ELR (cell line): ENCODE measurements around the gene OVCA2.
A peak's percentile ranks its signal among the peaks of the same experiment; 100 is the strongest.

ENCODE experiments used
- DNase-seq: peaks from one replicate; pipeline ENCODE4 v3.0.0-alpha.2; 2015; ENCODE audit warnings: low read depth

The OVCA2 gene

DNA sequence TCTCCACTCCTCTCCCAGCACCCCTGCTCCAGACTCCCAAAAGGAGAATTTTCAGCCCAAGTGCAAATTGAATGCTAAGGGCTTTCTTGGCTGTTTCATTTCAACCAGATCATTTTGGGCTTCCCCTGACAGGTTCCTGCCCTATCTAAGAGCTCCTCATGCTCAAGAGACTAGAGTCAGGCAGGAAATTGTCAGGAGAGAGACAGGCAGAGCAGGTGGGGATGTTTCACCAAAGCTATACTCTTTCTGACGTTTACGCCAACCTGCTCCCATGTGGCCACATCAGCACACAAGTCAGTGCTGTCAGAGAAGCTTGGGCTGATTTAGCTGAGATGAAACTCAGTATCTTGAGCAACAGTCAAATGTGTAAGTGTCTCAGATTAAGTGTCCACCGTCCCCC lies 44.5 kb downstream of the OVCA2 start:
- no peak for DNase-seq

DNA sequence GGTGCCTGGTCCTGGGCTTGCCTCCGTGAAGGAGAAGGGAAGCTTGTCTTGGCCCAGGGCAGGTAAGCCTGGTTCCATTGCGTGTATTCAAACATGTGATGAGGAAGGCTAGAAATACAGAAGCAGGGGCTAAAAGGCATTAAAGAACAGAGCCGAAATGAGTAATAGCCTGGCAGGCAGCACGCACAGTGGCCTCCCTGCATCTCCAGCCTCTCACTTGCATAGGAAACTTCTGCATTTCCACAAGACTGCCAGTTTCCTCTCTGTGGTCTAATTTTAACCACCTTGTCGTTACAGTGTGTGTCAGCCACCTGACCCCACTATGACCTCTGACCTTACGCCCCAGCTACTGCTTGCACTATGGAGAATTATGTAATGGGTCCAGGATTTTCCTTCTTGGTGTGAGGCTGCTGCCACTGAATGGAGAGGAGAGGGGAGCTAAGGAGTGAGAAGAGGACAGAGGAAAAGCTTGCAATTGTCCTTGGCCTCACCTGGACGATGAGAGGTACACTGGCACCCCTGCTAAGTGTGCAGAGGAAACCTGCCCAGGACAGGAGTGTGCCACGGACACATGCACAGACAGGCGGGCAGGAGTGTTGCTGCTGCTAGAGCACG lies 45.9 kb downstream of the OVCA2 start:
- DNase-seq = peak; percentile 36

GRCh38 chr17:2089021-2089422 lies 47.2 kb downstream of the OVCA2 start:
- peak; percentile 51 for DNase-seq

- DNase-seq = no peak
Observed at GRCh38 chr17:2090210-2090641, 48.4 kb downstream of the OVCA2 start.

DNA sequence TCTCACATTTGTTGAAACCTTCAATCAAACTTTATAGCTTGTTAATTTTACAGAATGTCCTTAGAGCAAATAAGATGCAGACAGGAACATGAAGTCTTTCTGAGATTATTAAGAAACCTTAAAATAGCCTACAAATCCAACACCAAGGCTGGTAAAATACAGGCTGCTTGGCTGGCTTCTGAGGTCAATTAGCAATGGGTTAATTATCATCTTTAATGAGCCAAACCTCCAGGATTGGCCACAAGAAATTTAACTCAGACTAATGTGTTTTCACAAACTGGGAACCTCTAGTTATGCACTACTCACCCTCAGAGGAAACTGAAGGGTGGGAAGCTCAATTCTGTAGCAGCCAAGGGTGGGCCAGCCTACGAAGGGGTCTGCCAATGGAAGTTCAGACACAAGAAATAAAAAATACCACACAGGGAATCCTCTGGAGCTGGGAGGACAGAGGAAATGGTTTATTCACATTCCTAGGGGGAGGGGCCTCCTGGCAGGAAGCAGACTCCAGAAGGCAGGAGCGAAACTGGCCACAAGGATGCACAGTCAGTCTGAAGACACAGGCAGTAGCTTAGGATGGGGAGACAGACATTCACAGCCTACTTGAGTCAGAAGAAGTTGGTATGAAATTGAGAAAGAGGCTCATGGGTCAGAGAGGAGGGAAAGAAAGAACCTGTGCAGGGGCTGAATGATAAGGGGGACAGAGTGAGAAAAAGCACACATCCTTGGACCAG lies 49.1 kb downstream of the OVCA2 start:
- peak; percentile 97 for DNase-seq

- no peak for DNase-seq
Observed at GRCh38 chr17:2092253-2092652, 50.4 kb downstream of the OVCA2 start.
